Keratinocyte (primary cell): ENCODE results near the gene SLC39A11. TPM values are rescaled to one million over a fixed set of nuclear protein-coding genes. Genes with fewer than 3 reads are reported as not detected.

Experiments used
- DNase-seq: peaks from one replicate; pipeline ENCODE4 v3.0.0-alpha.2; 2011; ENCODE audit warnings: low read depth, missing footprints, low spot score
- FAIRE-seq: peaks from 2 replicates; lab custom pipeline; 2011; peaks lifted over from hg19 to GRCh38; lab: Jason Lieb, UNC
- H2AFZ ChIP-seq: 2 replicates; pipeline ENCODE4 v1.6.0; 2012; ENCODE audit warnings: low read length, control low read depth, inconsistent platforms; ENCODE audit not compliant: control insufficient read depth
- H3K27ac ChIP-seq: 2 replicates; pipeline ENCODE4 v1.5.1; 2011; ENCODE audit warnings: low read length; ENCODE audit not compliant: control insufficient read depth, insufficient read depth
- H3K27me3 ChIP-seq: 3 replicates; pipeline ENCODE4 v1.6.0; 2011; ENCODE audit warnings: low read length; ENCODE audit not compliant: control insufficient read depth, insufficient read depth; ENCODE audit errors: extremely low read depth
- H3K36me3 ChIP-seq, 2 experiments: 2 replicates in 1 of 2; 3 replicates in 1 of 2; pipeline ENCODE4 v1.5.1; 2011; ENCODE audit warnings: low read length in 2 of 2, mild to moderate bottlenecking in 1 of 2; ENCODE audit not compliant: control insufficient read depth in 2 of 2, insufficient read depth in 2 of 2; ENCODE audit errors: extremely low read depth in 1 of 2
- H3K4me1 ChIP-seq: 3 replicates; pipeline ENCODE4 v1.5.1; 2011; ENCODE audit warnings: low read length; ENCODE audit not compliant: control insufficient read depth, insufficient read depth; ENCODE audit errors: extremely low read depth
- H3K4me2 ChIP-seq: 3 replicates; pipeline ENCODE4 v1.6.0; 2011; ENCODE audit warnings: low read depth, low read length; ENCODE audit not compliant: control insufficient read depth, insufficient read depth; ENCODE audit errors: extremely low read depth
- H3K4me3 ChIP-seq, 3 experiments: fragments of 200-600 bp in 1 of 3; sonication (generic) in 1 of 3; 2 replicates in 2 of 3; 3 replicates in 1 of 3; pipeline ENCODE4 v1.5.1; 2011 to 2016; ENCODE audit warnings: low read length in 3 of 3, mild to moderate bottlenecking in 3 of 3, control low read depth in 2 of 3, inconsistent platforms in 1 of 3, low read depth in 1 of 3, mixed read lengths in 1 of 3, mixed run types in 1 of 3, moderate library complexity in 1 of 3; ENCODE audit not compliant: control insufficient read depth in 2 of 3, insufficient read depth in 2 of 3; ENCODE audit errors: extremely low read depth in 1 of 3
- H3K79me2 ChIP-seq: 2 replicates; pipeline ENCODE4 v1.6.0; 2012; ENCODE audit warnings: low read length; ENCODE audit not compliant: control insufficient read depth, insufficient read depth
- H3K9ac ChIP-seq: 3 replicates; pipeline ENCODE4 v1.6.0; 2011; ENCODE audit warnings: low read length; ENCODE audit not compliant: control insufficient read depth, insufficient read depth; ENCODE audit errors: extremely low read depth
- H3K9me1 ChIP-seq: 3 replicates; pipeline ENCODE4 v1.6.0; 2011; ENCODE audit warnings: low read length; ENCODE audit not compliant: control insufficient read depth, insufficient read depth; ENCODE audit errors: extremely low read depth
- H3K9me3 ChIP-seq: 2 replicates; pipeline ENCODE4 v1.5.1; 2012; ENCODE audit warnings: low read depth, low read length; ENCODE audit not compliant: control insufficient read depth
- H4K20me1 ChIP-seq: 3 replicates; pipeline ENCODE4 v1.6.0; 2011; ENCODE audit warnings: low read length; ENCODE audit not compliant: control insufficient read depth, insufficient read depth; ENCODE audit errors: extremely low read depth
- CTCF ChIP-seq, 3 experiments: IDR thresholded peaks in 1 of 3; conservative IDR thresholded peaks in 1 of 3; optimal IDR thresholded peaks in 1 of 3; 2 replicates in 2 of 3; 3 replicates in 1 of 3; pipeline versions ENCODE3 to v1.5.1; 2011; ENCODE audit warnings: low read length in 3 of 3, mild to moderate bottlenecking in 3 of 3, moderate library complexity in 2 of 3, control low read depth in 1 of 3, inconsistent platforms in 1 of 3; ENCODE audit not compliant: insufficient read depth in 2 of 3; ENCODE audit errors: extremely low read depth in 1 of 3
- EZH2 ChIP-seq: IDR thresholded peaks from one replicate; pipeline ENCODE4 v1.6.1; 2012; ENCODE audit warnings: inconsistent platforms, mild to moderate bottlenecking, low read length, moderate library complexity
- dilution Hi-C: fragments of 300-500 bp; cut with MboI; formaldehyde crosslinking; loops from one replicate; pipeline ENCODE4 v1.7.0; 2020; ENCODE audit warnings: low sequenced_read_pairs; ENCODE audit not compliant: extremely low pct_ligation_motif_present
- polyA plus RNA-seq, 5 experiments: library from polyadenylated mRNA; depleted of rRNA in 3 of 5; stranded (reverse) in 3 of 5; stranded (forward) in 1 of 5; unstranded in 1 of 5; fragments of >200 nt; gene quantifications; 1 replicate in 1 of 5; 2 replicates in 3 of 5; 3 replicates in 1 of 5; pipeline versions ENCODE4 v1.2.1 to v1.2.3, GENCODE V29; 2011 to 2012; ENCODE audit warnings: missing spikeins in 2 of 5, low read depth in 1 of 5, low replicate concordance in 1 of 5

SLC39A11 gene
- polyA plus RNA-seq, 1 donor (not counting 4 experiments of a cell fraction or from before 2014, with no cell fraction given), result 11.5 TPM

DNA sequence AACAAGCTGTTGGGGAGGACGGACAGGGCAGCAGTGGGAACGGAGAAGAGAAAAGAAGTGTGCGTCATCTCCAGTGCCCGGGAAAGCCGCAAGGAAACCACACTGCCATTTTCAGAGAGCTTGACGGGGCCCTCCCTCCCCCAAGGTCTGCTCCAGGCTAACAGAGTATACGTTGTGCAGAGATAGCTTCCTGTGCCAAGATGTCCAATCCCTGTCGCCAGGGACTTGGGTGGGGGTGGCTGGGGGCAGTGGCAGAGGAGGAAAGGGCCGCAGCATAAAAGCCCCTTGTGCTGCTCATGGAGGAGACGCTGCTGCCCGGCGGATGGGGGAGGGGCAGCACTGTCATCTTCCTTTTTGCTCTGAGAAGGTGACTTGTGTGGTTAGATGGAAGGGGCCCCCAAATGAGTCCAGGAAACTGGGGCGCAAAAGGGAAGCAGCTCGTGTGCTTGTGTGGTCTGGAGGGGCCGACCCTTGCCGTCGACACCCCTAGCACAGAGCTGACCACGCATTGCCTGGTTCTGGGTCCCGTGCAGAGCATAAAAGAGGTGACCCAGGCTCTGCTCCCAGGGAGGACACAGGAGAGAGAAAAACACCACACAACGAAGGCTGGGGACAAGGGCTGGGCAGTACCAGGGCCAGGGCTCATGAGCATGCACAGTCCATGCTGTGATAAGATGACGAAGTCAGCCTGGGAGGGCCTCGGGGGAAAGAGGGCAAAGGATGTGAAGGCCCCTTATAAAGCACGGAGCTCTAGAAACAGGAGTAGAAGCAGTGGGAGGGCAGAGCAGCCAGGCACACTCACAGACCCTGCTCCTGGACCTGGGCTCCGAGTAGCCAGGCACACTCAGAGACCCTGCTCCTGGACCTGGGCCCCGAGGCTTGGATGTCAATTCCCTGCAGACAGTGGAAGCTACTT, 372.7 kb downstream of the SLC39A11 start:
- TF ChIP-seq CTCF (optimal IDR thresholded peaks at IDR 0.05 in 1 of 3, IDR thresholded peaks at IDR 0.05 in 1 of 3, conservative IDR thresholded peaks at IDR 0.05 in 1 of 3; ENCODE audit: extremely low read depth in 1 of 3, insufficient read depth in 2 of 3, low read length in 3 of 3), result no peak
- no peak for TF ChIP-seq EZH2
- dilution Hi-C loops, result no loop called here

DNA sequence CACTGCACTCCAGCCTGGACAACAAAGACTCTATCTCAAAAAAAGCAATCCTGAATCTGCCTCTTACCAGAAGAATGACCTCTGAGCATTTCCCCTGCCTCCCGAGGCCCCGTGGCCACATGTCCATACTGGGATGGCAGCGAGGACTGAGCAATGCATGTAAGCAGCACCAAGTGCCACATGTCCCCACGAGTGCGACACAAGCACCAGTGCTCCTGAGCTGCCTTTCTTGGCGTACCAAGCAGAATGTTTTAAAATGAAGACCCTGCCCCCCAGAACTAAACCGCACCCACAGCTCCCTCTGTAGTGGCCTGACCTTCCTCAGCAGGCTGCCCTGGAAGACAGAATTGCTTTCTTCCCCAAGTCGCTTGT, 373.3 kb downstream of the SLC39A11 start:
- Histone ChIP-seq H3K9me1 (no peaks in the 10 kb centered on the region), H3K4me1 (peaks cover 23% of the 10 kb centered on the region), H3K4me2 (no peak overlapping the region), H4K20me1 (no peaks in the 10 kb centered on the region), H2AFZ (no peak overlapping the region), H3K9me3 (no peaks in the 10 kb centered on the region), H3K9ac (no peak overlapping the region), H3K36me3 (no peaks in the 10 kb centered on the region), H3K79me2 (no peaks in the 10 kb centered on the region), H3K27ac (no peak overlapping the region), H3K4me3 (no peak overlapping the region), H3K27me3 (no peaks in the 10 kb centered on the region)
- FAIRE-seq, result no peak
- no peak for DNase-seq
- dilution Hi-C loops, result no loop called here
- no peak for TF ChIP-seq CTCF (optimal IDR thresholded peaks at IDR 0.05 in 1 of 3, IDR thresholded peaks at IDR 0.05 in 1 of 3, conservative IDR thresholded peaks at IDR 0.05 in 1 of 3; ENCODE audit: extremely low read depth in 1 of 3, insufficient read depth in 2 of 3, low read length in 3 of 3)
- no peak for TF ChIP-seq EZH2

More for the DNA sequence above, 372.7 kb downstream of the SLC39A11 start:
- Histone ChIP-seq H3K4me2 (no peak overlapping the region), H3K27ac (no peak overlapping the region), H3K4me1 (peaks cover 30% of the 10 kb centered on the region), H3K27me3 (no peaks in the 10 kb centered on the region), H3K9ac (no peak overlapping the region), H4K20me1 (no peaks in the 10 kb centered on the region), H3K9me1 (no peaks in the 10 kb centered on the region), H2AFZ (no peak overlapping the region), H3K36me3 (no peaks in the 10 kb centered on the region), H3K79me2 (no peaks in the 10 kb centered on the region), H3K9me3 (no peaks in the 10 kb centered on the region), H3K4me3 (no peak overlapping the region)
- no peak for FAIRE-seq
- DNase-seq, result no peak
